Stimulated activated CD8-positive, alpha-beta memory T cell treated with anti-CD3 and anti-CD28 coated beads, Interleukin-7, amount 100 ng/mL, for 4 hours (primary cell): Measurements from ENCODE around the gene GALNT18.

Experiments used
- DNase-seq, 2 donors: peaks; one replicate each; pipeline ENCODE4 v3.0.0-alpha.2; 2020; ENCODE audit warnings: low read depth in 2 of 2

GALNT18 gene

DNA sequence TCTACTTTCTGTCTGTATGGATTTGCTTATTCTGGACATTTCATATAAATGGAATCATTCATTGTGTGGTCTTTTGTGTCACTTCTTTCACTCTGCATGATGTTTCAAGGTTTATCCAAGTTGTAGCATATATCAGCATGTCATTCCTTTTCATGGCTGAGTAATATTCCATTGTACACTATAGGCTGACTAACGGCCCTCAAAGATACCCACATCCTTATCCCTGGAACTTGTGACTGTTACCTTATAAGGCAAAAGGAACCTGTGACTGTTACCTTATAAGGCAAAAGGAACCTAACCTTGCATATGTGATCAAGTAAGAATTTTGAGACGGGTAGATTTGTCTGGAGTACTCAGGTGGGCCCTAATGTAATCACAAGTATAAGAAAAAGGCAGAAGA, 380.5 kb downstream of the GALNT18 start:
- no peak for DNase-seq

DNA sequence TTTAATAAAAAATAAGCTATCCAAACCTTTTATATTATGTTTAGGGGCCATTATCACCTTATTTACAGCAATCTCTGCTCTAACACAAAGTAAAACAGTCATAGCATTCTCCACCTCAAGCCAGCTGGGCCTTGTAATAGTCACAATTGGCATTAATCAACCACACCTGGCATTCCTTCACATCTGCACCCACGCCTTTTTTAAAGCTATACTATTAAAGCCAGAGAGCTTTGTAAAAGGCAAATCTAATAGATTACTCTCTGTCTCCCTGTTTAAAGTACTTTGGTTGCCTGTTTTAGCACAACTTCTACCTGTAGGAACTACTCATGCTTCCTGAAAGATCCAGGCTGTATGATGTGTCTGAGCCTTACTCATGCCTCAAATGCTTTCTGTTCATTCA, 381.8 kb downstream of the GALNT18 start:
- DNase-seq, result no peak

DNA sequence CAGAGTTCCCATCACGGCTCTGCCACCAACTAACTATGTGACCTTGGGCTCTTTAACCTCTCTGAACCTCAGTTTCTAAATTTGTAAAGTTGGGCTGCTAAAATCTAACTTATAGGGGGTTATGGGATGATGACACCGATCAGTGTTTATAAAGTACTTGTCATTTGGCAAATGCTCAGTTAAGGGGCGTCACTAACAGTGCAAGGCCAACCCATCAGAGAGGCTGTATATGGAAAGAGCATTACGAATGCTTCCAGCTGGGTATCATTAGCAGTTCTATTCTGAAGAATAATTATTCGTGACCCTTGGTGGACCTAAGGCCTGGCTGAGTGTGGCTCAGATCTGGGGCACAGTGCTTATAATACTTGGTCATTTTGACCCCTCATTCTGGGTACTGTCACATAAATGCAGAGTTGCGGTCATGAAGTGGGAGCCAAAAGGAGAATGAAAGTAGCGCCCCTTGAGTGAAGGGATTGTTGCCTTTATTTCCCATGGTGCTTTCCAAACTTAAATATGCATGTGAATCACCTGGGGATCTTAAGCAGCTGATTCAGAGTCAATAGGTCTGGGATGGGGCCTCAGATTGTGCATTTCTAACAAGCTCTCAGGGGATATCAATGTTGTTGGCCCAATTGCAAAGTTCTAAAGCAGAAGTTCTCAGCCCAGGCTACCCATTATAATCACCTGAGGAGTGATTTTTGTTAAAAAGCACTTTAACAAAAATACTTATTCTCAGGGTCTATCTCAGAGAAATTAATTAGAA, 384.6 kb downstream of the GALNT18 start:
- no peak for DNase-seq

DNA sequence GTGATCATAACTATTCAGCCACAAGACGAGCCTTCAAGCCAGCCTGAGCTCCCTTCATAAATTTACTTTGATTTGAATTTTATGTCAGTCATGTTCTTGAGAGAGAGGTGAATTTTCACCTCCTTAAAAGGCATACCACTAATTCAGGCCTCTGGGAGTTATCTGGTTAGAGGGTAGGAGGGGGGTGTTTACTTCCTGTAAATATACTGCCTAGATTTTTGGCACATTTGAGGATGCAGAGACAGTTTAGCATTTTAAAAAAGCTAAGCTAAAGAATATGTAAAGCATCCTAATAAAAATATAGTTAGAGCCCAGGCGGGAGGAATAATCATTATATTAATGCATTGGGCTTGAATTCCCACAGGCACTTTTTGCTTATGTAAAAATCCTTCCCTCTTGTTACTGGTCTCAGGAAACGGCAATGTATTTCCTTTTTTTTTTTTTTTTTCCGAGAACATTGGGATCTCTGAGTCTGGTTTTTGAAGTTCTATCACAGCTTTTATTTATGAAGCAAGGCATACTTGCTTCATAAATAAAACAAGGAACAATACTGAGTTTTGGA, 385.2 kb downstream of the GALNT18 start:
- no peak for DNase-seq

DNA sequence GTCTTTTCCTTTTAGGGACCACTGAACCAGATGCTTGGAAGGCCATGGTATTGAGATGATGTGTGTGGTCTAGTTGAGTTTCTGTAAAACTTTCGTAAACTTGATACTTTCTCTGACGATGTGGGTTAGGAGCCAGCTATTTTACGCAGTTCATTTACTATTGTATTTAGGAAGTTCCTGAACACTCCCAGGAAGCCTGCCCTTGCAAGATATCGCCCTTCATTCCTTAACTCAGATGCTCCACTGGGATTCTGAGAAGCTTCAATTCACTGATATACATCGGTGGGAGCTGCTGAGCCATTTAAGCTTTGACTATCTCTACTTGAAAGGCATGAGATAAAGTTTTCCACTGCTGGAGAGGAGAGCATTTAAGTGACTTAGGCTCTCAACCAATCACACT, 390.0 kb downstream of the GALNT18 start:
- no peak for DNase-seq

DNA sequence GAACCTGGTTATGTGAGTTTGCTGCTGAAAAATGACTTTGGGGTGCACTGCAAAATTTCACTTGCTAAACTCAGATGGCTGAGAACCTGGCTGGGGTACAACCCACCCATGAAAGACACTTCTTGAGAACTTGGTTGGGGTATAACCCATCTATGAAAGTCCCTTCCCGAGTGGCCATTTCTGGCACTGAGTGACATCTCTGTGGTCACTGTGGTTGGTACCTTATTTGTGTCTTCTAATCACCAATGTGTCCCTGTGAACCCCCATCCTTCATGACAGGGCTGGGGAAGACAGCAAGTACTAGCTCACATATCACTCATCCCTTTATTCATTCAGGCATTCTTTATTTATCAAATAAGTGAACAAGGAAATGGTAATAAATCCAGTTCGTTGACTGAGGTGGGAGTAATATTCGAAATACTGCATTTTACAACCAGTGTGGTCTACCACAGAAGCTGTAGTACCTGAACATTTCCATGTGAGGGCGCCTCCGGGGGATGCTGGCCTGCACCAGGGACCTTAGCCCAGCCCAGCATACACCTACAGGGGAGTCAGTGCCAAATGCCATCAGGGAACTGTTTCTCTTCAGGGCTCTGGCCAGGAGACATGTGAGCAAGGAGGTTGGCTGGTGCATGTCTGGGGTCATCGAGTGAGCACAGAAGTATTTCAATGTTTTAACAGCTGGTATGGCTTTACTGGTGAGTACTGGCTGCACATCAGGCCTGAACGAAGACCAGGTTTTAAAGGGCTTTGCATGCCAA, 390.8 kb downstream of the GALNT18 start:
- DNase-seq, result no peak

DNA sequence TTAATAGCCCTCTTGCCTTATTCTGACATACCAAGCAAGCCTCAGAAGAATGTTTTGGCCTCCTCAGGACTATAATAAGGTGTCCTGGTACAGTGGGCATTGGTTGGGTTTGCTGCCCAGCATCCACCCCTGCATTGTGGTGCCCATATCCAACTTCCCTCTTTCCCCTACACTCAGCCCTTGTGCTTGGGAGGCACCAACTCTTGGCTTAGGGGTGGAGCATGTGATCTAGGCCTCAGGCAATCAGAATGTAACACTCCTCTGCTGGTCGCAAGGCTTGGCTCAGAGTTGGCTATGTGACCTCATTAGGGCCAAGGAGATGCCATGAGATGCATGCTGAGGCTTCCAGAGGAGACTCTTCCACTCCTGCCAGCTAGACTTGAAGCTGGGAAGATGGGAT, 391.7 kb downstream of the GALNT18 start:
- no peak for DNase-seq

DNA sequence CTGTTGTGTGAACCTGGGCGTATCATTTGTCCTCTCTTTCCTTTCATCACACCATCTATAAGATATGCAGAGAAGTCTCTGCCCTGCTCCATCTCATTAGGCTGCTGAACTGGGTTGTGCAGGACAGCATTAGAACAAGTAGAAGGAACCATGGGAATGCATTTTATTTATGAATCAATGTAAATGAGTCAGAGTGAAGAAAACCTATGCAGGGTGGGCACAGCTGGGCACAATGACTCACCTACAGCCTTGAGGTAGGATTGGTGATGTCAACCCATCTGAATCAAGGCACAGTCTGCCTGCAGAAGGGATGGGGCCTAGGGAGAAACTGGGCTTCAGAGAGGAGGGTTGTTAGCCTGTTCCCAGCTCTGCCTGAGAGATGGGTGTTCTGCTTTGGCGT, 392.2 kb downstream of the GALNT18 start:
- DNase-seq, result no peak

DNA sequence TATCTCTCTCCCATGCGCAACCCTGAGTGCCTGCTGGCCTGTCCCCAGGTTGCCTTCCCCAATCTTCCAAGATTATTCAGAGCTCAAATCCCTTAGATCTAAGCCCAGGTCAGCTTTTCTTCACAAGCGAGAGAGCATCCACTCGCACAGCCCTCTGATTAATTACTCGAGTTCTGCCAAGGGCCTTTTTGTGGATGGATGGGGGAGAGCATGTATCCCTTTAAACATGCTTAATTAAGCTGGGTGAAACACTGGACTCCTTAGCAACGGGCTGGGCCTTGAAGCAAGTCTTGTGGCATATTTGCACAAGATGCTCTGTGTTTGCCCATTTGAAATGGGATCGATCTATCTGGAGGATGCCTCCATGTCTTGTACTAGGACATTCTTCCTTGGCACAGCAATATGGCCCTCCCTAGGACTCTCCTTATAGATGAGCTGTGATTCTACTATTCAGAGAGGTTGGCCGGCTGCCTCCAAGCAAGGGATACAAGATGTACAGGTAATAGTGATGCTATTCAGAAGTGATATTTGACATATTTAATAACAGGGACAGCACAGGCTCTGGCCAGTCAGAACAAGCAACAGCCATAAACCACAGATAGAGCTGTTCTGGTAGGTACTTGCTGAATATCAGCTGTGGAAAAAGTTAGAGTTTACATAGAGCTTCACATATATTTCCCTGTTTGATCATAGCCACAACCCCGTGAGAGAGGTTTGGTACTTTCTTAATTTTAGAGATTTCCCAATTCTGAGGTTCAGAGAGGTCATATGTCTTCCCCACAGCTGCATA, 394.3 kb downstream of the GALNT18 start:
- DNase-seq, result no peak
